HS-27A (cell line): Measurements from ENCODE around the gene REELD1.

ENCODE experiments used
- DNase-seq: peaks from one replicate; pipeline ENCODE4 v3.0.0-alpha.2; 2012; ENCODE audit warnings: low read depth, missing footprints

The REELD1 gene

GRCh38 chr4:146267826-146268225 is 53.5 kb downstream of the REELD1 start:
- no peak for DNase-seq

- no peak for DNase-seq
These were observed 54.9 kb downstream of the REELD1 start for GRCh38 chr4:146269228-146269653.

- DNase-seq: no peak
These were observed 57.1 kb downstream of the REELD1 start for GRCh38 chr4:146271466-146271865.

GRCh38 chr4:146273204-146273901 is 59.0 kb downstream of the REELD1 start:
- no peak for DNase-seq

GRCh38 chr4:146274774-146275173 is 60.4 kb downstream of the REELD1 start:
- DNase-seq: no peak

GRCh38 chr4:146275370-146275769 is 61.0 kb downstream of the REELD1 start:
- DNase-seq: no peak

GRCh38 chr4:146278986-146279385 is 64.6 kb downstream of the REELD1 start:
- no peak for DNase-seq
